Cardiac septum (tissue), 1 donor: ENCODE results near the gene OMD. TPM values are rescaled to one million over a fixed set of nuclear protein-coding genes. Genes with fewer than 3 reads are reported as not detected.

ENCODE experiments used
- DNase-seq: peaks from one replicate; pipeline ENCODE4 v3.0.0-alpha.2; 2020; ENCODE audit warnings: low spot score
- intact Hi-C: fragments of 100-400 bp; cut with DNase I; formaldehyde crosslinking; loops from one replicate; pipeline ENCODE4 v1.14.0; 2022
- total RNA-seq: library from RNA; stranded (reverse); fragmentation: NEBNext Ultra II Directional; extraction: Animal tissue kit (Norgen Biotek cat#: 25700); gene quantifications from one replicate; pipeline ENCODE4 v1.2.1, GENCODE V29; 2021
- donor health status: DM: no; HTN: no; CAD: no.

Gene OMD
- total RNA-seq, 1 donor from 2014 or later = 6.5 TPM

DNA sequence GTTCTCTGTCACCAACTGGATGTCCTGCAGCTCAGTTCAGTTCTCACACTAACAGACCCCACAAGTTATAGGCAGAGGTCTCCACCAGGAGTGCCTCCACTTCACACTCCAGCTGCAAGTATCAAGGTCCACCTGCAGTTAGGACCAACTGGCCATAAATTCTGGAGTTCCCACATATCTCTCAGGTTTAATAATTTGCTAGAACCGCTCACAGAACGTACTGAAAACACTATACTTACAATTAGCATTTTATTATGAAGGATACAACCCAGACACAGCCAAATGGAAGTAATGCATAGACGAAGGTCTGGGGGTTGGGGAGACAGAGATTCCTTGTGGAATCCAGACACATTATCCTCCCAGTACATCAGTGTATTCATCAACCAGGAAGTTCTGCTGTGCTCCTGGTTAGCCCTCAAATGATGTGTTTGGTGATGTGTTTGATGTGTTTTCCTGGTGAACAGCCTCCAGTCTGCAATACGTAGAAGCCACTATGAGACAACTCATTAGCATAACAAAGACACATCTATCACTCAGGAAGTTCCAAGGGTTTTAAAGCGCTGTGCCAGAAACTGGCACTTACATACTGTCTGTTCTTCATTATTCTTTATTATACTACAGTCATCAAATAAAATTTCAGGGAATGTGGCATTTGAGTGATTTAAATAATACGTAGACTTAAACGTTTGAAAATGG is 45.3 kb downstream of the OMD start:
- no peak for DNase-seq
- intact Hi-C loops = no loop called here

DNA sequence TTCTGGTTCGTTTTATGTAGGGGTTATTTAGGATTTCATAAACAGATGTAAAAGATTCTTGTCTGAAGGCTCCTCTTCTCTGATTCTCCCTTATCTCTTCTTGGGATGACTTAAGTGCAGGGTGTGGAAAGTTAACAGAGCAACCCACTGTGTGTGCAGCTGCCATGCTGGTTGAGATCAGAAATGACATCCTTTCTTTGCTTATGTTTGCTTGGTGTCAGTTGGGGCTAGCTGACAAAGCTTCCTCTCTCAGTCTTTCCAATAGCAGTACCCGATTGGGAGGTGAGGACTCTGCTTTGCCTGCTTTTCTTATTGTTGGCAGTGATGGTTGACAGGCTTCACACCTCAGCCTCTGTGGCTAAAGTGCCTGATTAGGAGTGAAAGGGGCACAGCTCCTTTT is 46.4 kb downstream of the OMD start:
- no peak for DNase-seq
- intact Hi-C loops = no loop called here

DNA sequence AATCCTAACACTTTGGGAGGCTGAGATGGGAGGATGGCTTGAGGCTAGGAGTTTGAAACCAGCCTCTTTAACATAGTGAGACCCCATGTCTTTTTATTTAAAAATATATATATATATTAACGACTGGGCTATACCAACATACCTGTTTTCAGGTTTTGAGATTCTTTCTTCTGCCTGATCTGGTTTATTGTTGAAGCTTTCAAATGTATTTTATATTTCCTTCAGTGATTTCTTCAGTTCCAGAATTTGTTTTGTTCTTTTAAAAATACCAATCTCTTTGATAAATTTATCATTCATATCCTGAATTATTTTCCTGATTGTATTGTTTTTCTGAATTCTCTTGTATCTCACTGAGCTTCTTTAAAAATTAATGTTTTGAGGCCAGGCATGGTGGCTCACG is 51.1 kb downstream of the OMD start:
- DNase-seq = no peak
- intact Hi-C loops = no loop called here

DNA sequence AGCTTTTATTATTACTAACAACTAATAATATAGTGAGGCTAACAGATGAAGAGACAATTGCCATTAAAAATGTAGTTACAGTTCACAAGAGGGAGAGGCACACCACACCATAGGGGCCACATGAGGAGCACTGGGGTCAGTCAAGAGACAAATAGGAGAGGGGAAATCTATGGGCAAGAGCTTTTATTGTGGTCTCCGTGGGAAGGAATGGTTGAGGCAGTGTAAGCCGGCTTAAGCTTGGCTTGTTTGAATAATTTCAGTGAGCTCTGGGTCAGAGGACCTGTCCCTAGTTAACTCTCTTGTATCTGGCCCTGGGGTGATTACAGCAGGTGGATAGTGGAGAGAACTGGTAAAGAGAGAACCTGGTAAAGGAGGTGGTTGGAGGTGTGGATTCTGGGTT is 55.2 kb downstream of the OMD start:
- intact Hi-C loops = no loop called here
- no peak for DNase-seq

Other genes starting within 250 kb of the OMD start
- gene IARS1, start 130.8 kb downstream of the OMD start, total RNA-seq = 69.5 TPM
- gene NOL8, start 99.1 kb downstream of the OMD start, total RNA-seq = 15.6 TPM
- gene CENPP, start 98.5 kb downstream of the OMD start, total RNA-seq = 3.5 TPM
- gene OGN, start 19.9 kb downstream of the OMD start, total RNA-seq = 15.2 TPM
- gene ASPN, start 58.0 kb upstream of the OMD start, total RNA-seq = 30.3 TPM
- 8.0 TPM for gene ECM2, start 111.5 kb upstream of the OMD start, total RNA-seq
- 13.1 TPM for gene IPPK, start 245.7 kb upstream of the OMD start, total RNA-seq